Measurements from ENCODE around the gene FUBP3. TPM values are rescaled to one million over a fixed set of nuclear protein-coding genes. Genes with fewer than 3 reads are reported as not detected.

FUBP3 gene
- polyA plus RNA-seq, 1 donor (not counting 4 experiments of a cell fraction or from before 2014, with no cell fraction given) = 39.1 TPM

DNA sequence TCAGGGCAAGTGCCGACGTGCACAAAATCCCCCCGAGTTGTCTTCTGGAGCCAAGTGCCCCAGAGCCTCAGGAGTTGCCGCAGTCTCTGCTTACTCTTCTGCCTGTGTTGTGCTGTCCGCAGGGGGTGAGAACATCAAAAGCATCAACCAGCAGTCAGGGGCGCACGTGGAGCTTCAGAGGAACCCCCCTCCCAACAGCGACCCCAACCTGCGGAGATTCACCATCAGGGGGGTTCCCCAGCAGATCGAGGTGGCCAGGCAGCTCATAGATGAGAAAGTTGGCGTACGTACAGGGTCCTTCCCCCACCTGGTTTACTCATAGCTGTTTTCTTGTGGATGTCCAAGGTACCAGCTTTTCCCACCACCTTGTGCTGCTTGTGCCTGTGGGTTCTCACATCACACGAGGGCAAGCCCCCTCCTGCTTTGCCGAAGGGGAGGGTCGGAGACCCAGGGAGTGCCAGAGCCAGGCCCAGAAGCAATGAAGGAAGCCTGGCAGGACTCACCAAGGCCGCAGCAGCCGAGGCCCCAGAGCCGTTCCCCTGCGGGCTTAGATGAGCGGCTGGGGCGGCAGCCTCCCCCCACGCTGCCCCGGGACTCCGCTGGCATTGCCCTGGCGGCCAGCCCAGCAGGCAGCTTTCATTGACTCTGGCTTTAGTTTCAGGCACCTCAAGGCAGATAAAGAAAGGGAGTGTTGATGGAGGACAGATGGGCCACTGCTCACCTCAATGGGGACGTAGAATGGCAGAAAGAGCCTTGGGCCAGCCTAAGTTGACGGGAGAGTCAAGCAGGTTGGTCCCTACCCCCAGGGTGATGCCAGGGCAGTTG lies 51.3 kb downstream of the FUBP3 start:
- Histone ChIP-seq H3K4me1 (ENCODE audit: control insufficient read depth, extremely low read depth, insufficient read depth, low read length) (no peaks in the 10 kb centered on the region), H3K27ac (ENCODE audit: control insufficient read depth, insufficient read depth, low read length) (no peak overlapping the region), H3K4me3 (ENCODE audit: control insufficient read depth in 2 of 3, extremely low read depth in 1 of 3, insufficient read depth in 2 of 3, low read depth in 1 of 3, low read length in 3 of 3) (no peak overlapping the region), H3K9me3 (ENCODE audit: control insufficient read depth, low read depth, low read length) (no peaks in the 10 kb centered on the region), H3K9me1 (ENCODE audit: control insufficient read depth, extremely low read depth, insufficient read depth, low read length) (no peaks in the 10 kb centered on the region), H3K9ac (ENCODE audit: control insufficient read depth, extremely low read depth, insufficient read depth, low read length) (no peak overlapping the region), H2AFZ (ENCODE audit: control insufficient read depth, low read length) (no peak overlapping the region), H3K27me3 (ENCODE audit: control insufficient read depth, extremely low read depth, insufficient read depth, low read length) (no peaks in the 10 kb centered on the region), H3K36me3 (ENCODE audit: control insufficient read depth in 2 of 2, extremely low read depth in 1 of 2, insufficient read depth in 2 of 2, low read length in 2 of 2) (peaks cover 38 to 39% of the 10 kb centered on the region in 2 experiments), H4K20me1 (ENCODE audit: control insufficient read depth, extremely low read depth, insufficient read depth, low read length) (peaks cover 3% of the 10 kb centered on the region), H3K4me2 (ENCODE audit: control insufficient read depth, extremely low read depth, insufficient read depth, low read depth, low read length) (no peak overlapping the region), H3K79me2 (ENCODE audit: control insufficient read depth, insufficient read depth, low read length) (no peaks in the 10 kb centered on the region)
- dilution Hi-C loops (cut with MboI; ENCODE audit: extremely low pct_ligation_motif_present, low sequenced_read_pairs) = no loop called here
- DNase-seq (ENCODE audit: low read depth, low spot score) (no peak), FAIRE-seq (no peak)
- no peak for TF ChIP-seq EZH2 (IDR thresholded peaks at IDR 0.05; ENCODE audit: low read length)

DNA sequence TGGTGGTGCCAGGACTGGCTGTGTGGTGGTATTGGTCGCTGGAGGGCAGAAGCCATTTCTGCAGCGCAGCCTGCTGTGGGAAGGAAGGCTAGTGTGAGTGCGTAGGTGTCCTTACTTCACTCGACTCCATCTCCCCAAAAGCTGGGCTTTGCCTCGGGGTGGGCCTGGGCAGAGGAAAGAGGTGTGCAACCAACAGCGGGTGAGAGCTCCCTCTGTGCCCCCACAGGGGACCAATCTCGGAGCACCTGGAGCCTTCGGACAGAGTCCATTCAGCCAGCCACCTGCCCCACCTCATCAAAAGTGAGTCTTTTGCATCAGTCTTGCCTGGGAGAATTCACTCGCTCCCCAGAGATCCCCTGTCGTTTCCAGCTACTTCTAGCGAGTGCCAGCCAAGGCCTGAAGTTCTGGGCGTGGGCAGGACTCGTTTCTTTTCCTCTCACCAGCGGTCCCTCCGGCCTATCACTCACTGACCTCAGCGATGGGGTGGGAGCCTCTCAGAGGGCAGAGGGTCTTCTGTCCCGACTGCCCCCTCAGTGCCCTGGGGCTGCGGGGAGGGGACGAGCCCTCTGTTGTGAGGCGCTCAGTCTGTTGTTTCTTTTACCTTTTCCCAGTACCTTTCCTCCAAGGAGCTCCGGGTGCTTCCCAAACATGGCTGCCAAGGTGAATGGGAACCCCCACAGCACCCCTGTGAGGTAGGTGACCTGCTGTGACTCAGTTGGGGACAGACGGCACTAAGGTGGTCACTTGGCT lies 52.1 kb downstream of the FUBP3 start:
- dilution Hi-C loops (cut with MboI; ENCODE audit: extremely low pct_ligation_motif_present, low sequenced_read_pairs) = no loop called here
- no peak overlapping the region for H2AFZ ChIP-seq (ENCODE audit: control insufficient read depth, low read length)

More for the DNA sequence above, 52.1 kb downstream of the FUBP3 start:
- no peak for FAIRE-seq
- H3K27me3 ChIP-seq (ENCODE audit: control insufficient read depth, extremely low read depth, insufficient read depth, low read length) = no peaks in the 10 kb centered on the region
- peaks cover 3% of the 10 kb centered on the region for H4K20me1 ChIP-seq (ENCODE audit: control insufficient read depth, extremely low read depth, insufficient read depth, low read length)
- H3K9ac ChIP-seq (ENCODE audit: control insufficient read depth, extremely low read depth, insufficient read depth, low read length) = no peak overlapping the region
- no peak overlapping the region for H3K4me3 ChIP-seq (ENCODE audit: control insufficient read depth in 2 of 3, extremely low read depth in 1 of 3, insufficient read depth in 2 of 3, low read depth in 1 of 3, low read length in 3 of 3)
- no peak overlapping the region for H3K4me2 ChIP-seq (ENCODE audit: control insufficient read depth, extremely low read depth, insufficient read depth, low read depth, low read length)
- peaks cover 36 to 39% of the 10 kb centered on the region in 2 experiments for H3K36me3 ChIP-seq (ENCODE audit: control insufficient read depth in 2 of 2, extremely low read depth in 1 of 2, insufficient read depth in 2 of 2, low read length in 2 of 2)
- H3K9me1 ChIP-seq (ENCODE audit: control insufficient read depth, extremely low read depth, insufficient read depth, low read length) = no peaks in the 10 kb centered on the region
- H3K9me3 ChIP-seq (ENCODE audit: control insufficient read depth, low read depth, low read length) = no peaks in the 10 kb centered on the region
- no peaks in the 10 kb centered on the region for H3K4me1 ChIP-seq (ENCODE audit: control insufficient read depth, extremely low read depth, insufficient read depth, low read length)
- no peak for DNase-seq (ENCODE audit: low read depth, low spot score)
- no peak overlapping the region for H3K27ac ChIP-seq (ENCODE audit: control insufficient read depth, insufficient read depth, low read length)
- no peaks in the 10 kb centered on the region for H3K79me2 ChIP-seq (ENCODE audit: control insufficient read depth, insufficient read depth, low read length)
- no peak for TF ChIP-seq EZH2 (IDR thresholded peaks at IDR 0.05; ENCODE audit: low read length)
- TF ChIP-seq, protein P1, sequence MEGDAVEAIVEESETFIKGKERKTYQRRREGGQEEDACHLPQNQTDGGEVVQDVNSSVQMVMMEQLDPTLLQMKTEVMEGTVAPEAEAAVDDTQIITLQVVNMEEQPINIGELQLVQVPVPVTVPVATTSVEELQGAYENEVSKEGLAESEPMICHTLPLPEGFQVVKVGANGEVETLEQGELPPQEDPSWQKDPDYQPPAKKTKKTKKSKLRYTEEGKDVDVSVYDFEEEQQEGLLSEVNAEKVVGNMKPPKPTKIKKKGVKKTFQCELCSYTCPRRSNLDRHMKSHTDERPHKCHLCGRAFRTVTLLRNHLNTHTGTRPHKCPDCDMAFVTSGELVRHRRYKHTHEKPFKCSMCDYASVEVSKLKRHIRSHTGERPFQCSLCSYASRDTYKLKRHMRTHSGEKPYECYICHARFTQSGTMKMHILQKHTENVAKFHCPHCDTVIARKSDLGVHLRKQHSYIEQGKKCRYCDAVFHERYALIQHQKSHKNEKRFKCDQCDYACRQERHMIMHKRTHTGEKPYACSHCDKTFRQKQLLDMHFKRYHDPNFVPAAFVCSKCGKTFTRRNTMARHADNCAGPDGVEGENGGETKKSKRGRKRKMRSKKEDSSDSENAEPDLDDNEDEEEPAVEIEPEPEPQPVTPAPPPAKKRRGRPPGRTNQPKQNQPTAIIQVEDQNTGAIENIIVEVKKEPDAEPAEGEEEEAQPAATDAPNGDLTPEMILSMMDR (optimal IDR thresholded peaks at IDR 0.05 in 1 of 3, IDR thresholded peaks at IDR 0.05 in 1 of 3, conservative IDR thresholded peaks at IDR 0.05 in 1 of 3; ENCODE audit: extremely low read depth in 1 of 3, insufficient read depth in 2 of 3, low read length in 3 of 3) = no peak
